Measurements from ENCODE around the gene DPPA3.

GRCh38 chr12:7694556-7695236 lies 16.5 kb upstream of the DPPA3 start:
- no peak for TF ChIP-seq POLR2A (IDR thresholded peaks at IDR 0.05)
- TF ChIP-seq, protein P1, sequence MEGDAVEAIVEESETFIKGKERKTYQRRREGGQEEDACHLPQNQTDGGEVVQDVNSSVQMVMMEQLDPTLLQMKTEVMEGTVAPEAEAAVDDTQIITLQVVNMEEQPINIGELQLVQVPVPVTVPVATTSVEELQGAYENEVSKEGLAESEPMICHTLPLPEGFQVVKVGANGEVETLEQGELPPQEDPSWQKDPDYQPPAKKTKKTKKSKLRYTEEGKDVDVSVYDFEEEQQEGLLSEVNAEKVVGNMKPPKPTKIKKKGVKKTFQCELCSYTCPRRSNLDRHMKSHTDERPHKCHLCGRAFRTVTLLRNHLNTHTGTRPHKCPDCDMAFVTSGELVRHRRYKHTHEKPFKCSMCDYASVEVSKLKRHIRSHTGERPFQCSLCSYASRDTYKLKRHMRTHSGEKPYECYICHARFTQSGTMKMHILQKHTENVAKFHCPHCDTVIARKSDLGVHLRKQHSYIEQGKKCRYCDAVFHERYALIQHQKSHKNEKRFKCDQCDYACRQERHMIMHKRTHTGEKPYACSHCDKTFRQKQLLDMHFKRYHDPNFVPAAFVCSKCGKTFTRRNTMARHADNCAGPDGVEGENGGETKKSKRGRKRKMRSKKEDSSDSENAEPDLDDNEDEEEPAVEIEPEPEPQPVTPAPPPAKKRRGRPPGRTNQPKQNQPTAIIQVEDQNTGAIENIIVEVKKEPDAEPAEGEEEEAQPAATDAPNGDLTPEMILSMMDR (IDR thresholded peaks at IDR 0.05): no peak
